HEK293 (cell line): ENCODE data around the gene ALG6.
"Not testable (repeated sequence)": the region's sequence is repeated elsewhere in the genome, so short reads cannot be mapped to it uniquely, and the experiment has no call there.

Source experiments
- CTCF ChIA-PET: fragments of 350-600 bp; formaldehyde crosslinking; extraction: SDS; loops from one replicate; lab custom pipeline; 2021; ENCODE audit warnings: antibody characterized with exemption; lab: Yijun Ruan, JAX
- POLR2A ChIA-PET: fragments of 300-600 bp; formaldehyde crosslinking; extraction: SDS; loops from one replicate; lab custom pipeline; 2020; ENCODE audit warnings: antibody characterized with exemption, inconsistent platforms; lab: Yijun Ruan, JAX
- H3K27ac ChIP-seq: fragments of 200-500 bp; sonication (Bioruptor generic); 2 replicates; pipeline ENCODE4 v1.5.1; 2014; ENCODE audit warnings: low read depth, low read length, control low read depth, inconsistent platforms; ENCODE audit errors: extremely low read depth
- H3K36me3 ChIP-seq, 2 experiments: fragments of 200-500 bp in 1 of 2; sonication (Bioruptor generic) in 1 of 2; 1 replicate in 1 of 2; 2 replicates in 1 of 2; pipeline ENCODE4 v1.5.1; 2014 to 2017; ENCODE audit warnings: inconsistent platforms in 2 of 2, low read length in 2 of 2; ENCODE audit not compliant: control insufficient read depth in 2 of 2, insufficient read depth in 1 of 2
- H3K4me1 ChIP-seq: fragments of 200-500 bp; sonication (Bioruptor generic); 2 replicates; pipeline ENCODE4 v1.5.1; 2014; ENCODE audit warnings: mild to moderate bottlenecking, low read length, inconsistent platforms; ENCODE audit not compliant: control insufficient read depth, insufficient read depth
- H3K4me3 ChIP-seq: 2 replicates; pipeline ENCODE4 v1.5.1; 2011; ENCODE audit warnings: low read depth, mild to moderate bottlenecking, control low read depth, low read length, moderate library complexity
- H3K9me3 ChIP-seq: fragments of 200-500 bp; sonication (Bioruptor generic); 2 replicates; pipeline ENCODE4 v1.5.1; 2014; ENCODE audit warnings: low read depth, low read length, inconsistent platforms; ENCODE audit not compliant: control insufficient read depth, insufficient read depth
- KLF16 ChIP-seq: fragments of 450-650 bp; formaldehyde crosslinking; IDR thresholded peaks from 2 replicates; pipeline ENCODE4 v1.5.1; 2017; ENCODE audit warnings: missing biosample characterization, missing genetic modification characterization
- KLF9 ChIP-seq: fragments of 450-650 bp; formaldehyde crosslinking; IDR thresholded peaks from 2 replicates; pipeline ENCODE4 v1.5.1; 2016; ENCODE audit warnings: missing biosample characterization, missing genetic modification characterization, low read depth
- MZF1 ChIP-seq: fragments of 450-650 bp; formaldehyde crosslinking; IDR thresholded peaks from 2 replicates; pipeline ENCODE4 v1.5.1; 2017; ENCODE audit warnings: missing biosample characterization, missing genetic modification characterization, borderline replicate concordance
- SCRT1 ChIP-seq: fragments of 450-650 bp; formaldehyde crosslinking; IDR thresholded peaks from 2 replicates; pipeline ENCODE4 v1.5.1; 2016; ENCODE audit warnings: missing biosample characterization, missing genetic modification characterization, borderline replicate concordance
- YY1 ChIP-seq: fragments of 450-650 bp; formaldehyde crosslinking; IDR thresholded peaks from 2 replicates; pipeline ENCODE4 v1.5.1; 2018; ENCODE audit warnings: missing biosample characterization, missing genetic modification characterization
- ZNF221 ChIP-seq: fragments of 450-650 bp; formaldehyde crosslinking; IDR thresholded peaks from 2 replicates; pipeline ENCODE4 v1.5.1; 2017; ENCODE audit warnings: missing biosample characterization, missing genetic modification characterization, borderline replicate concordance
- ZNF274 ChIP-seq, 2 experiments: fragments of 200-500 bp in 1 of 2; fragments of 450-650 bp in 1 of 2; sonication (Bioruptor generic) in 1 of 2; formaldehyde crosslinking in 1 of 2; IDR thresholded peaks; 2 replicates each; pipeline versions ENCODE4 v1.5.1 to v1.6.1; 2014 to 2016; ENCODE audit warnings: borderline replicate concordance in 1 of 2, inconsistent platforms in 1 of 2, low read length in 1 of 2, missing biosample characterization in 1 of 2, missing genetic modification characterization in 1 of 2
- ZNF560 ChIP-seq: fragments of 450-650 bp; formaldehyde crosslinking; IDR thresholded peaks from 2 replicates; pipeline ENCODE4 v1.5.1; 2017; ENCODE audit warnings: missing biosample characterization, missing genetic modification characterization, borderline replicate concordance
- ZNF623 ChIP-seq: fragments of 450-650 bp; formaldehyde crosslinking; IDR thresholded peaks from 2 replicates; pipeline ENCODE4 v1.5.1; 2016; ENCODE audit warnings: missing biosample characterization, missing genetic modification characterization
- ZSCAN16 ChIP-seq: fragments of 450-650 bp; formaldehyde crosslinking; IDR thresholded peaks from 2 replicates; pipeline ENCODE4 v1.5.1; 2016; ENCODE audit warnings: missing biosample characterization, missing genetic modification characterization
- TF ChIP-seq, protein P1 (sequence below): fragments of 450-650 bp; formaldehyde crosslinking; conservative IDR thresholded peaks from 2 replicates; pipeline ENCODE4 v1.5.1; 2016; ENCODE audit warnings: low read depth, missing biosample characterization, missing genetic modification characterization
- TF ChIP-seq, protein P2 (sequence below): fragments of 450-650 bp; formaldehyde crosslinking; IDR thresholded peaks from 2 replicates; pipeline ENCODE4 v1.5.1; 2016; ENCODE audit warnings: missing biosample characterization, missing genetic modification characterization, low read depth
- TF ChIP-seq, protein P3 (sequence below): fragments of 450-650 bp; formaldehyde crosslinking; conservative IDR thresholded peaks from 2 replicates; pipeline ENCODE4 v1.5.1; 2016; ENCODE audit warnings: low read depth, missing biosample characterization, missing genetic modification characterization
- TF ChIP-seq, protein P4 (sequence below): fragments of 450-650 bp; formaldehyde crosslinking; optimal IDR thresholded peaks from 2 replicates; pipeline ENCODE3; 2016; ENCODE audit warnings: missing biosample characterization, mild to moderate bottlenecking, missing genetic modification characterization
- TF ChIP-seq, protein P5 (sequence below): fragments of 450-650 bp; formaldehyde crosslinking; IDR thresholded peaks from 2 replicates; pipeline ENCODE4 v1.5.1; 2017; ENCODE audit warnings: missing biosample characterization, missing genetic modification characterization
- TF ChIP-seq, protein P6 (sequence below): fragments of 450-650 bp; formaldehyde crosslinking; IDR thresholded peaks from 2 replicates; pipeline ENCODE4 v1.5.1; 2016; ENCODE audit warnings: missing biosample characterization, missing genetic modification characterization

Gene ALG6

DNA sequence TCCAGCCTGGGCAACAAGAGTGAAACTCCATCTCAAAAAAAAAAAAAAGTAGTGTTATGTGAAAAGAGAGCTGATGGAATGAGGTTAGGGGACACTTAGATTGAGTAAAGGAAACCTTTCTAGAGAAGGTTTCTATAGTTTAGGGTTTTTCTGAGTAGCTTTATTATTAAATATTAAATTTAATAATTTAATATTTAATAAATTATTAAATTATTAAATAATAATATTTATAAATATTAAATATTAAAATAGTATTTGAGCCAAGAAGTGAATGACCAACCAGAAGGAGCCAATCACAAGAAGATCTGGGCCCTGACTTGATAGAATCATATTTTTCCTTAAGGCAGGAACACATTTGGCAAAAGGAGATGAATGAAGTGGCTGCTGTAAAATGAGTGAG lies 50.7 kb downstream of the ALG6 start (continued):
- TF ChIP-seq KLF9 (no peak), SCRT1 (tag by site-specific recombination) (no peak), ZNF221 (tag by site-specific recombination) (no peak)
- TF ChIP-seq, protein P1, sequence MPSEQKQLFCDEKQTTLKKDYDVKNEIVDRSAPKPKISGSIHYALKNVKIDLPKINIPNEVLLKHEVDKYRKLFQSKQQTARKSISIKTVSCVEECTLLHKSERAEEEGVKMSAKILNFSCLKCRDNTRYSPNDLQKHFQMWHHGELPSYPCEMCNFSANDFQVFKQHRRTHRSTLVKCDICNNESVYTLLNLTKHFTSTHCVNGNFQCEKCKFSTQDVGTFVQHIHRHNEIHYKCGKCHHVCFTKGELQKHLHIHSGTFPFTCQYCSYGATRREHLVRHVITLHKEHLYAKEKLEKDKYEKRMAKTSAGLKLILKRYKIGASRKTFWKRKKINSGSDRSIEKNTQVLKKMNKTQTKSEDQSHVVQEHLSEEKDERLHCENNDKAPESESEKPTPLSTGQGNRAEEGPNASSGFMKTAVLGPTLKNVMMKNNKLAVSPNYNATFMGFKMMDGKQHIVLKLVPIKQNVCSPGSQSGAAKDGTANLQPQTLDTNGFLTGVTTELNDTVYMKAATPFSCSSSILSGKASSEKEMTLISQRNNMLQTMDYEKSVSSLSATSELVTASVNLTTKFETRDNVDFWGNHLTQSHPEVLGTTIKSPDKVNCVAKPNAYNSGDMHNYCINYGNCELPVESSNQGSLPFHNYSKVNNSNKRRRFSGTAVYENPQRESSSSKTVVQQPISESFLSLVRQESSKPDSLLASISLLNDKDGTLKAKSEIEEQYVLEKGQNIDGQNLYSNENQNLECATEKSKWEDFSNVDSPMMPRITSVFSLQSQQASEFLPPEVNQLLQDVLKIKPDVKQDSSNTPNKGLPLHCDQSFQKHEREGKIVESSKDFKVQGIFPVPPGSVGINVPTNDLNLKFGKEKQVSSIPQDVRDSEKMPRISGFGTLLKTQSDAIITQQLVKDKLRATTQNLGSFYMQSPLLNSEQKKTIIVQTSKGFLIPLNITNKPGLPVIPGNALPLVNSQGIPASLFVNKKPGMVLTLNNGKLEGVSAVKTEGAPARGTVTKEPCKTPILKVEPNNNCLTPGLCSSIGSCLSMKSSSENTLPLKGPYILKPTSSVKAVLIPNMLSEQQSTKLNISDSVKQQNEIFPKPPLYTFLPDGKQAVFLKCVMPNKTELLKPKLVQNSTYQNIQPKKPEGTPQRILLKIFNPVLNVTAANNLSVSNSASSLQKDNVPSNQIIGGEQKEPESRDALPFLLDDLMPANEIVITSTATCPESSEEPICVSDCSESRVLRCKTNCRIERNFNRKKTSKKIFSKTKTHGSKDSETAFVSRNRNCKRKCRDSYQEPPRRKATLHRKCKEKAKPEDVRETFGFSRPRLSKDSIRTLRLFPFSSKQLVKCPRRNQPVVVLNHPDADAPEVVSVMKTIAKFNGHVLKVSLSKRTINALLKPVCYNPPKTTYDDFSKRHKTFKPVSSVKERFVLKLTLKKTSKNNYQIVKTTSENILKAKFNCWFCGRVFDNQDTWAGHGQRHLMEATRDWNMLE, result no peak
- TF ChIP-seq, protein P2, sequence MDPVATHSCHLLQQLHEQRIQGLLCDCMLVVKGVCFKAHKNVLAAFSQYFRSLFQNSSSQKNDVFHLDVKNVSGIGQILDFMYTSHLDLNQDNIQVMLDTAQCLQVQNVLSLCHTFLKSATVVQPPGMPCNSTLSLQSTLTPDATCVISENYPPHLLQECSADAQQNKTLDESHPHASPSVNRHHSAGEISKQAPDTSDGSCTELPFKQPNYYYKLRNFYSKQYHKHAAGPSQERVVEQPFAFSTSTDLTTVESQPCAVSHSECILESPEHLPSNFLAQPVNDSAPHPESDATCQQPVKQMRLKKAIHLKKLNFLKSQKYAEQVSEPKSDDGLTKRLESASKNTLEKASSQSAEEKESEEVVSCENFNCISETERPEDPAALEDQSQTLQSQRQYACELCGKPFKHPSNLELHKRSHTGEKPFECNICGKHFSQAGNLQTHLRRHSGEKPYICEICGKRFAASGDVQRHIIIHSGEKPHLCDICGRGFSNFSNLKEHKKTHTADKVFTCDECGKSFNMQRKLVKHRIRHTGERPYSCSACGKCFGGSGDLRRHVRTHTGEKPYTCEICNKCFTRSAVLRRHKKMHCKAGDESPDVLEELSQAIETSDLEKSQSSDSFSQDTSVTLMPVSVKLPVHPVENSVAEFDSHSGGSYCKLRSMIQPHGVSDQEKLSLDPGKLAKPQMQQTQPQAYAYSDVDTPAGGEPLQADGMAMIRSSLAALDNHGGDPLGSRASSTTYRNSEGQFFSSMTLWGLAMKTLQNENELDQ (tag by site-specific recombination), result no peak

DNA sequence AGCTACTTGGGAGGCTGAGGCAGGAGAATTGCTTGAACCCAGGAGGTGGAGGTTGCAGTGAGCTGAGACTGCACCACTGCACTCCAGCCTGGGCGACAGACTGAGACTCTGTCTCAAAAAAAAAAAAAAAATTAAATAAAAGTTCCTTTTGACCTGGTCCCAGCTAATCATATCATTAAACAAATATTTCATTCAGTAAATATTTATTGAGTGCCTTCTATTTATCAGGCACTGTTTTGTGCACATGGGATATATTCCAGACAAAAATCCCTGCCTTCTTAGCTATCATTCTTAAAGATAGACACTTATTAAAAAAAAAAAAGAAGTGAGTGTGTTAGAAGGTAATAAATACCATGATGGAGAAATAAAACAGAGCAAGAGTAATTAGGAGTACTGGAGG lies 53.3 kb downstream of the ALG6 start:
- H3K36me3 ChIP-seq, POLR2A ChIA-PET, H3K4me1 ChIP-seq, H3K27ac ChIP-seq, H3K9me3 ChIP-seq, CTCF ChIA-PET, H3K4me3 ChIP-seq: not testable (repeated sequence)

DNA sequence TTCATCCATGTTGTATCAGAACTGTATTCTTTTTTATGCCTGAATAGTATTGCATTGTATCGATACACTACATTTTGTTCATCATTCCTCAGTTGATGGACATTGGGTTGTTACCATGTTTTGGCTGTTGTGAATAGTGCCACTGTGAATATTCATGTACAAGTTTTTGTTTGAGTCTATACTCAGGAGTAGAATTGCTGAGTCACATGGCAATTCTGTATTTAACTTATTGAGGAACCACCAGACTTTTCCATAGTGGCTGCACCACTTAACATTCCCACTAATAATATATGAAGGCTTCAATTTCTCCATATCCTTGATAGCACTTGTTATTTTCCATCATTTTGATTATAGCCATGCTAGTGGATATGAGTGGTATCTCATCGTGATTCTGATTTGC lies 56.2 kb downstream of the ALG6 start:
- Histone ChIP-seq H3K4me3 (no peak overlapping the region), H3K9me3 (no peaks in the 10 kb centered on the region), H3K4me1 (no peaks in the 10 kb centered on the region), H3K27ac (no peak overlapping the region), H3K36me3 (no peaks in the 10 kb centered on the region; a peak in 2 of 3 replicates)
- ChIA-PET POLR2A (no interaction called here), CTCF (no interaction called here)
- TF ChIP-seq, protein P3, sequence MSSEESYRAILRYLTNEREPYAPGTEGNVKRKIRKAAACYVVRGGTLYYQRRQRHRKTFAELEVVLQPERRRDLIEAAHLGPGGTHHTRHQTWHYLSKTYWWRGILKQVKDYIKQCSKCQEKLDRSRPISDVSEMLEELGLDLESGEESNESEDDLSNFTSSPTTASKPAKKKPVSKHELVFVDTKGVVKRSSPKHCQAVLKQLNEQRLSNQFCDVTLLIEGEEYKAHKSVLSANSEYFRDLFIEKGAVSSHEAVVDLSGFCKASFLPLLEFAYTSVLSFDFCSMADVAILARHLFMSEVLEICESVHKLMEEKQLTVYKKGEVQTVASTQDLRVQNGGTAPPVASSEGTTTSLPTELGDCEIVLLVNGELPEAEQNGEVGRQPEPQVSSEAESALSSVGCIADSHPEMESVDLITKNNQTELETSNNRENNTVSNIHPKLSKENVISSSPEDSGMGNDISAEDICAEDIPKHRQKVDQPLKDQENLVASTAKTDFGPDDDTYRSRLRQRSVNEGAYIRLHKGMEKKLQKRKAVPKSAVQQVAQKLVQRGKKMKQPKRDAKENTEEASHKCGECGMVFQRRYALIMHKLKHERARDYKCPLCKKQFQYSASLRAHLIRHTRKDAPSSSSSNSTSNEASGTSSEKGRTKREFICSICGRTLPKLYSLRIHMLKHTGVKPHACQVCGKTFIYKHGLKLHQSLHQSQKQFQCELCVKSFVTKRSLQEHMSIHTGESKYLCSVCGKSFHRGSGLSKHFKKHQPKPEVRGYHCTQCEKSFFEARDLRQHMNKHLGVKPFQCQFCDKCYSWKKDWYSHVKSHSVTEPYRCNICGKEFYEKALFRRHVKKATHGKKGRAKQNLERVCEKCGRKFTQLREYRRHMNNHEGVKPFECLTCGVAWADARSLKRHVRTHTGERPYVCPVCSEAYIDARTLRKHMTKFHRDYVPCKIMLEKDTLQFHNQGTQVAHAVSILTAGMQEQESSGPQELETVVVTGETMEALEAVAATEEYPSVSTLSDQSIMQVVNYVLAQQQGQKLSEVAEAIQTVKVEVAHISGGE (tag by site-specific recombination), result no peak
- TF ChIP-seq, protein P4, sequence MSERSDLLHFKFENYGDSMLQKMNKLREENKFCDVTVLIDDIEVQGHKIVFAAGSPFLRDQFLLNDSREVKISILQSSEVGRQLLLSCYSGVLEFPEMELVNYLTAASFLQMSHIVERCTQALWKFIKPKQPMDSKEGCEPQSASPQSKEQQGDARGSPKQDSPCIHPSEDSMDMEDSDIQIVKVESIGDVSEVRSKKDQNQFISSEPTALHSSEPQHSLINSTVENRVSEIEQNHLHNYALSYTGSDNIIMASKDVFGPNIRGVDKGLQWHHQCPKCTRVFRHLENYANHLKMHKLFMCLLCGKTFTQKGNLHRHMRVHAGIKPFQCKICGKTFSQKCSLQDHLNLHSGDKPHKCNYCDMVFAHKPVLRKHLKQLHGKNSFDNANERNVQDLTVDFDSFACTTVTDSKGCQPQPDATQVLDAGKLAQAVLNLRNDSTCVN (tag by site-specific recombination), result no peak
- TF ChIP-seq ZNF274 (IDR thresholded peaks at IDR 0.05; ENCODE audit: low read length) (no peak), ZNF274 (tag by site-specific recombination; IDR thresholded peaks at IDR 0.05; ENCODE audit: borderline replicate concordance) (no peak), ZNF623 (no peak), ZNF560 (tag by site-specific recombination) (no peak), MZF1 (tag by site-specific recombination) (no peak), ZSCAN16 (tag by site-specific recombination) (no peak), YY1 (tag by site-specific recombination) (no peak), KLF16 (tag by site-specific recombination) (no peak)
- TF ChIP-seq, protein P5, sequence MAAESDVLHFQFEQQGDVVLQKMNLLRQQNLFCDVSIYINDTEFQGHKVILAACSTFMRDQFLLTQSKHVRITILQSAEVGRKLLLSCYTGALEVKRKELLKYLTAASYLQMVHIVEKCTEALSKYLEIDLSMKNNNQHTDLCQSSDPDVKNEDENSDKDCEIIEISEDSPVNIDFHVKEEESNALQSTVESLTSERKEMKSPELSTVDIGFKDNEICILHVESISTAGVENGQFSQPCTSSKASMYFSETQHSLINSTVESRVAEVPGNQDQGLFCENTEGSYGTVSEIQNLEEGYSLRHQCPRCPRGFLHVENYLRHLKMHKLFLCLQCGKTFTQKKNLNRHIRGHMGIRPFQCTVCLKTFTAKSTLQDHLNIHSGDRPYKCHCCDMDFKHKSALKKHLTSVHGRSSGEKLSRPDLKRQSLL (tag by site-specific recombination), result no peak
- TF ChIP-seq, protein P6, sequence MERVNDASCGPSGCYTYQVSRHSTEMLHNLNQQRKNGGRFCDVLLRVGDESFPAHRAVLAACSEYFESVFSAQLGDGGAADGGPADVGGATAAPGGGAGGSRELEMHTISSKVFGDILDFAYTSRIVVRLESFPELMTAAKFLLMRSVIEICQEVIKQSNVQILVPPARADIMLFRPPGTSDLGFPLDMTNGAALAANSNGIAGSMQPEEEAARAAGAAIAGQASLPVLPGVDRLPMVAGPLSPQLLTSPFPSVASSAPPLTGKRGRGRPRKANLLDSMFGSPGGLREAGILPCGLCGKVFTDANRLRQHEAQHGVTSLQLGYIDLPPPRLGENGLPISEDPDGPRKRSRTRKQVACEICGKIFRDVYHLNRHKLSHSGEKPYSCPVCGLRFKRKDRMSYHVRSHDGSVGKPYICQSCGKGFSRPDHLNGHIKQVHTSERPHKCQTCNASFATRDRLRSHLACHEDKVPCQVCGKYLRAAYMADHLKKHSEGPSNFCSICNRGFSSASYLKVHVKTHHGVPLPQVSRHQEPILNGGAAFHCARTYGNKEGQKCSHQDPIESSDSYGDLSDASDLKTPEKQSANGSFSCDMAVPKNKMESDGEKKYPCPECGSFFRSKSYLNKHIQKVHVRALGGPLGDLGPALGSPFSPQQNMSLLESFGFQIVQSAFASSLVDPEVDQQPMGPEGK, result no peak
